Fibroblast of mammary gland (primary cell): ENCODE data around the gene CENPU.

ENCODE experiments used
- DNase-seq: peaks from one replicate; pipeline ENCODE4 v3.0.0-alpha.2; 2010; ENCODE audit warnings: low read depth
- H3K4me3 ChIP-seq: 2 replicates; pipeline ENCODE4 v1.5.1; 2011; ENCODE audit warnings: low read depth, mild to moderate bottlenecking, low read length, moderate library complexity; ENCODE audit not compliant: control insufficient read depth
- TF ChIP-seq, protein P1 (sequence below): conservative IDR thresholded peaks from 2 replicates; pipeline ENCODE4 v1.5.1; 2011; ENCODE audit warnings: low read depth, low read length, inconsistent platforms; ENCODE audit not compliant: control insufficient read depth, insufficient read depth

Gene CENPU

DNA sequence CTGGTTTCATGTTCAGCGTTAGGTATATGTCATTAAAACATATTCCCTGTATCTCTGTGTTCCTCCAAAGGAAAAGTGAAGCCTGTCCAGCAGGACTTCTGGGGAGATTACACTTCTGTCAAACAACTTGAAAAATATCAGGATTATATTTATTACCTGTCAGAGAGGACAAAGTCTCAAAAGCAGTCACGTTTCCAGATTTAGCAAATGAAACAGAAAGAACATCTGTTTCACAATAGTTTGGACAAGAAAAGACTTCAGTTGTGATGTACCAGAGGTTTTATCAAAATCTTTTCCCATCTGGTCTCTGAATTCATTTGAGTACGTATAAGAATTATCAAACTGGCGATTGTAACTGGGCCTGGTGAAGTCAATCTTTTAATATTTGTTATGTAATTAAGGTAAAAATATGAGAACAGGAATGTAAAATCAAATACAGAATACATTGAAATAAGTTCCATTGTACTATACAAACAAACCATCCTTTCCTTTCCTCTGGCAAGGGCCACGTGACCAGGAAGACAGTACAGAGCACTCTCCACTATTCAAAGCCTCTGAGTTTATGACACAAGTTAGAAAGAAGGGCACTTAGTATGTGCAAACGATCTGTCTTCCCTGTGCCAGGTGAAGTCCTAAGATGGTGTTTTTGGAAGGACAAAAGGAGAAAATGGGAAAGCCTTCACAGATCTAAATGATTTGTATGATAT, 87.8 kb downstream of the CENPU start:
- H3K4me3 ChIP-seq = no peak overlapping the region
- no peak for DNase-seq
- TF ChIP-seq, protein P1, sequence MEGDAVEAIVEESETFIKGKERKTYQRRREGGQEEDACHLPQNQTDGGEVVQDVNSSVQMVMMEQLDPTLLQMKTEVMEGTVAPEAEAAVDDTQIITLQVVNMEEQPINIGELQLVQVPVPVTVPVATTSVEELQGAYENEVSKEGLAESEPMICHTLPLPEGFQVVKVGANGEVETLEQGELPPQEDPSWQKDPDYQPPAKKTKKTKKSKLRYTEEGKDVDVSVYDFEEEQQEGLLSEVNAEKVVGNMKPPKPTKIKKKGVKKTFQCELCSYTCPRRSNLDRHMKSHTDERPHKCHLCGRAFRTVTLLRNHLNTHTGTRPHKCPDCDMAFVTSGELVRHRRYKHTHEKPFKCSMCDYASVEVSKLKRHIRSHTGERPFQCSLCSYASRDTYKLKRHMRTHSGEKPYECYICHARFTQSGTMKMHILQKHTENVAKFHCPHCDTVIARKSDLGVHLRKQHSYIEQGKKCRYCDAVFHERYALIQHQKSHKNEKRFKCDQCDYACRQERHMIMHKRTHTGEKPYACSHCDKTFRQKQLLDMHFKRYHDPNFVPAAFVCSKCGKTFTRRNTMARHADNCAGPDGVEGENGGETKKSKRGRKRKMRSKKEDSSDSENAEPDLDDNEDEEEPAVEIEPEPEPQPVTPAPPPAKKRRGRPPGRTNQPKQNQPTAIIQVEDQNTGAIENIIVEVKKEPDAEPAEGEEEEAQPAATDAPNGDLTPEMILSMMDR = no peak

DNA sequence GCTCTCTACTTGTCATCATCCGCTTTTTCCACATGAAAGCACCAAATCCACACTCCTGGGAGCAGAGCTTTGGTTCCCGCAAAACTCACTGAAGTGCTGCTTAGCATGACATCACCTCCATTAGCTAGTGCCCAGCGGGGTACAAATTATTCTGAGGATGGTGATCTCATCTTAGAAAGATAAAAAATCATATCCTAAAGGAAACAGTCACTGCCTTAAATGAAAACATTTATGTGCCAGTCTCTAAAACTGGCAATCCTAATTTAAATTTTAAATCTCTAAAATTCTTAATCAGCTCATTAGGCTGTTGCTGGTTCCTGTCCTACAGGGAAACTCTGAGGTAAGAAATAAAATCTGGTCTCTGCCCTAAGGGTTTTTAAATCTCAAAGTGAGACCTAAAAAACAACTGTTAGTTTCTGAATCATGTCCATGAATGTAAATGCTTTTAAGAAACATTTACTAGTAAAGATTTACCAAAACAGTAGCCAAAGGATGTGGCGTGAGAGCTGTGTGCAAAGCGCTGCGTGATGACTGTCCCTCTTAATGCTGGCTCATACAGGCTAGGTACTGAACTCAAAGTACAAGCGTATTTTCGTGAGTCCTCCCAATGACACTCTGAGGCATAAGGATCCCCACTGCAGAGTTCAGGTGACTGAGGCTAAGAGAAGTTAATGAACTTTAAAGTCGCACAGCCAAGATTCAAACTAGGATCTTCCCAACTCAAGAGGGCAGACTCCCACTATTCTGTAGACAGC, 89.2 kb downstream of the CENPU start:
- peak; percentile 14 for DNase-seq
- TF ChIP-seq, protein P1 = no peak
- H3K4me3 ChIP-seq = no peak overlapping the region
